Spleen (tissue), 7 donors: Measurements from ENCODE around the gene CERS1.

Experiments
- CTCF ChIP-seq, 11 experiments: fragments of 200-600 bp in 7 of 11; fragments of 450-650 bp in 4 of 11; sonication (generic) in 4 of 11; IDR thresholded peaks in 8 of 11; conservative IDR thresholded peaks in 3 of 11; 1 replicate in 7 of 11; 2 replicates in 4 of 11; pipeline versions ENCODE4 v1.4.0 to v1.8.0; 2016 to 2021; ENCODE audit warnings: antibody characterized with exemption in 11 of 11, inconsistent platforms in 4 of 11, mild to moderate bottlenecking in 1 of 11
- POLR2AphosphoS5 ChIP-seq, 3 donors: sonication (generic); formaldehyde crosslinking; IDR thresholded peaks; one replicate each; pipeline ENCODE4 v1.5.1; 2017; ENCODE audit warnings: antibody characterized with exemption in 3 of 3
- donor health status: DM: no; HTN: no; CAD: no; lungs with moderate emphysema.
- donor health status: DM: no; HTN: no; CAD: no.
- donor health status: DM: no; HTN: no; CAD: no.

GRCh38 chr19:18912933-18913332, 17.0 kb upstream of the CERS1 start:
- TF ChIP-seq POLR2AphosphoS5 (IDR thresholded peaks at IDR 0.05) = peak in 1 of 3 donors; percentile 34
- TF ChIP-seq CTCF (IDR thresholded peaks at IDR 0.05 in 8 of 11, conservative IDR thresholded peaks at IDR 0.05 in 3 of 11) = no peak
